HuH-7.5 (cell line): ENCODE measurements around the gene HMBS.
"Not testable (repeated sequence)": the region's sequence is repeated elsewhere in the genome, so short reads cannot be mapped to it uniquely, and the experiment has no call there.

ENCODE experiments used
- DNase-seq: peaks from one replicate; pipeline ENCODE4 v3.0.0; 2011; ENCODE audit warnings: low spot score

HMBS gene

GRCh38 chr11:119118946-119119345 is 34.3 kb downstream of the HMBS start:
- no peak for DNase-seq

- DNase-seq: no peak
Measured at GRCh38 chr11:119120639-119121007, 35.9 kb downstream of the HMBS start.

GRCh38 chr11:119121008-119121810 is 36.5 kb downstream of the HMBS start, which contains the start of gene HINFP:
HINFP (plus strand) TSS chr11:119121580; CDS start chr11:119126945, 5,365 bp downstream.
- DNase-seq: peak; percentile 94

- no peak for DNase-seq
Measured at GRCh38 chr11:119121811-119122124, 37.1 kb downstream of the HMBS start.

- DNase-seq: no peak
Measured at GRCh38 chr11:119125821-119126220, 41.1 kb downstream of the HMBS start.

GRCh38 chr11:119126675-119127268 is 42.1 kb downstream of the HMBS start:
- no peak for DNase-seq

- DNase-seq: no peak
Measured at GRCh38 chr11:119130662-119131061, 46.0 kb downstream of the HMBS start.

- DNase-seq: no peak
Measured at GRCh38 chr11:119134389-119134978, 49.8 kb downstream of the HMBS start.

- DNase-seq: not testable (repeated sequence)
Measured at GRCh38 chr11:119139276-119139675, 54.6 kb downstream of the HMBS start.
